ENCODE measurements around the gene SURF2. TPM values are rescaled to one million over a fixed set of nuclear protein-coding genes. Genes with fewer than 3 reads are reported as not detected.
"Not testable (repeated sequence)": the region's sequence is repeated elsewhere in the genome, so short reads cannot be mapped to it uniquely, and the experiment has no call there.

Gene SURF2
- total RNA-seq, 1 donor from 2014 or later: 20.0 TPM

- no peak for FAIRE-seq
- peak within 1 kb of the TSS; percentile 99 for H3K4me3 Mint-ChIP-seq (ENCODE audit: unreplicated experiment)
- Histone ChIP-seq H3K9me3 (ENCODE audit: insufficient read depth, low read depth, low read length) (no peaks in the 10 kb centered on the region), H3K27ac (ENCODE audit: low read depth, low read length) (peak within 1 kb of the TSS; percentile 92), H3K9ac (ENCODE audit: low read length) (peak within 1 kb of the TSS; percentile 99), H3K27me3 (ENCODE audit: insufficient read depth, low read length) (no peaks in the 10 kb centered on the region), H3K4me3 (ENCODE audit: insufficient read depth, low read depth, low read length) (peak within 1 kb of the TSS; percentile 83), H3K4me1 (ENCODE audit: insufficient read depth, low read length) (peaks cover 29% of the 10 kb centered on the region), H3K79me2 (ENCODE audit: insufficient read depth, low read length) (peaks cover 49% of the 10 kb centered on the region), H2AFZ (ENCODE audit: low read depth, low read length) (peak within 1 kb of the TSS; percentile 91), H4K20me1 (ENCODE audit: insufficient read depth, low read length) (peaks cover 44% of the 10 kb centered on the region), H3K36me3 (ENCODE audit: insufficient read depth, low read length) (peaks cover 15% of the 10 kb centered on the region), H3K4me2 (ENCODE audit: low read length) (peak within 1 kb of the TSS; percentile 91)
- DNase-seq (ENCODE audit: low read depth): peak; percentile 90
- H3K9me3 Mint-ChIP-seq (ENCODE audit: unreplicated experiment): no peaks in the 10 kb centered on the region
- peaks cover 25% of the 10 kb centered on the region for H3K4me1 Mint-ChIP-seq (ENCODE audit: low read depth, unreplicated experiment)
- H3K36me3 Mint-ChIP-seq (ENCODE audit: low read depth, unreplicated experiment): peaks cover 3% of the 10 kb centered on the region
- H3K27ac Mint-ChIP-seq (ENCODE audit: unreplicated experiment): peak within 1 kb of the TSS; percentile 99
- TF ChIP-seq EZH2 (IDR thresholded peaks at IDR 0.05; ENCODE audit: insufficient read depth, low read length) (no peak), CTCF (IDR thresholded peaks at IDR 0.05; ENCODE audit: insufficient read depth, low read depth, low read length) (no peak)
- no peaks in the 10 kb centered on the region for H3K27me3 Mint-ChIP-seq (ENCODE audit: low read depth, unreplicated experiment)
These were observed 19.6 kb downstream of the SURF2 start, which contains the start of the genes STKLD1 and SURF4 for GRCh38 chr9:133375724-133376654. Gene STKLD1 (plus strand): TSS chr9:133376366. CDS start chr9:133376474, 108 bp downstream. Gene SURF4 (minus strand): TSS chr9:133376060. CDS start chr9:133375969, 91 bp downstream.

- Histone ChIP-seq H3K4me1 (ENCODE audit: insufficient read depth, low read length) (peaks cover 16% of the 10 kb centered on the region), H4K20me1 (ENCODE audit: insufficient read depth, low read length) (peaks cover 31% of the 10 kb centered on the region), H3K79me2 (ENCODE audit: insufficient read depth, low read length) (peaks cover 36% of the 10 kb centered on the region)
- H3K27me3 ChIP-seq (ENCODE audit: insufficient read depth, low read length); H3K9ac ChIP-seq (ENCODE audit: low read length); H2AFZ ChIP-seq (ENCODE audit: low read depth, low read length); H3K4me2 ChIP-seq (ENCODE audit: low read length); H3K36me3 Mint-ChIP-seq (ENCODE audit: low read depth, unreplicated experiment); DNase-seq (ENCODE audit: low read depth); H3K9me3 Mint-ChIP-seq (ENCODE audit: unreplicated experiment); H3K9me3 ChIP-seq (ENCODE audit: insufficient read depth, low read depth, low read length); H3K27me3 Mint-ChIP-seq (ENCODE audit: low read depth, unreplicated experiment); H3K36me3 ChIP-seq (ENCODE audit: insufficient read depth, low read length); FAIRE-seq; H3K27ac ChIP-seq (ENCODE audit: low read depth, low read length); H3K4me3 ChIP-seq (ENCODE audit: insufficient read depth, low read depth, low read length); H3K27ac Mint-ChIP-seq (ENCODE audit: unreplicated experiment): not testable (repeated sequence)
- H3K4me3 Mint-ChIP-seq (ENCODE audit: unreplicated experiment): peak overlapping the region; percentile 76
- peaks cover 13% of the 10 kb centered on the region for H3K4me1 Mint-ChIP-seq (ENCODE audit: low read depth, unreplicated experiment)
These were observed 20.9 kb downstream of the SURF2 start for GRCh38 chr9:133377280-133377679.

GRCh38 chr9:133377721-133378216, 21.4 kb downstream of the SURF2 start:
- peaks cover 11% of the 10 kb centered on the region for H3K4me1 ChIP-seq (ENCODE audit: insufficient read depth, low read length)
- Mint-ChIP-seq H3K27me3 (ENCODE audit: low read depth, unreplicated experiment) (no peaks in the 10 kb centered on the region), H3K4me1 (ENCODE audit: low read depth, unreplicated experiment) (peaks cover 8% of the 10 kb centered on the region), H3K27ac (ENCODE audit: unreplicated experiment) (no peak overlapping the region), H3K4me3 (ENCODE audit: unreplicated experiment) (peak overlapping the region; percentile 76), H3K9me3 (ENCODE audit: unreplicated experiment) (peaks cover 1% of the 10 kb centered on the region), H3K36me3 (ENCODE audit: low read depth, unreplicated experiment) (peaks cover 1% of the 10 kb centered on the region)
- H3K79me2 ChIP-seq (ENCODE audit: insufficient read depth, low read length): peaks cover 31% of the 10 kb centered on the region
- no peak for DNase-seq (ENCODE audit: low read depth)
- H3K9me3 ChIP-seq (ENCODE audit: insufficient read depth, low read depth, low read length): no peaks in the 10 kb centered on the region
- no peak overlapping the region for H2AFZ ChIP-seq (ENCODE audit: low read depth, low read length)
- no peak overlapping the region for H3K4me3 ChIP-seq (ENCODE audit: insufficient read depth, low read depth, low read length)
- no peaks in the 10 kb centered on the region for H3K27me3 ChIP-seq (ENCODE audit: insufficient read depth, low read length)
- no peak overlapping the region for H3K9ac ChIP-seq (ENCODE audit: low read length)
- FAIRE-seq: no peak
- H3K36me3 ChIP-seq (ENCODE audit: insufficient read depth, low read length): peaks cover 4% of the 10 kb centered on the region
- no peak overlapping the region for H3K4me2 ChIP-seq (ENCODE audit: low read length)
- H4K20me1 ChIP-seq (ENCODE audit: insufficient read depth, low read length): peaks cover 26% of the 10 kb centered on the region
- H3K27ac ChIP-seq (ENCODE audit: low read depth, low read length): no peak overlapping the region
- TF ChIP-seq EZH2 (IDR thresholded peaks at IDR 0.05; ENCODE audit: insufficient read depth, low read length): no peak
- no peak for TF ChIP-seq CTCF (IDR thresholded peaks at IDR 0.05; ENCODE audit: insufficient read depth, low read depth, low read length)
